ENCODE measurements around the gene STRN4. TPM values are rescaled to one million over a fixed set of nuclear protein-coding genes. Genes with fewer than 3 reads are reported as not detected.

STRN4 gene
- total RNA-seq, 1 donor from 2014 or later = 52.7 TPM

- TF ChIP-seq CTCF (IDR thresholded peaks at IDR 0.05; ENCODE audit: borderline replicate concordance) = no peak
- DNase-seq = no peak
- Histone ChIP-seq H3K9me3 (replicated peaks) (no peaks in the 10 kb centered on the region), H3K36me3 (peaks cover 40% of the 10 kb centered on the region), H3K4me1 (peaks cover 55% of the 10 kb centered on the region), H3K27ac (replicated peaks) (peak overlapping the region; percentile 90), H3K27me3 (ENCODE audit: low read depth) (no peaks in the 10 kb centered on the region), H3K4me3 (peak overlapping the region; percentile 87)
- intact Hi-C loops (cut with micrococcal nuclease) = no loop called here
Measured at GRCh38 chr19:46718157-46718933, 27.9 kb downstream of the STRN4 start.

GRCh38 chr19:46717716-46718143, 28.5 kb downstream of the STRN4 start:
- DNase-seq = no peak
- Histone ChIP-seq H3K27me3 (ENCODE audit: low read depth) (no peaks in the 10 kb centered on the region), H3K9me3 (replicated peaks) (no peaks in the 10 kb centered on the region), H3K27ac (replicated peaks) (peak overlapping the region; percentile 90), H3K4me3 (peak overlapping the region; percentile 87), H3K36me3 (peaks cover 34% of the 10 kb centered on the region), H3K4me1 (peaks cover 61% of the 10 kb centered on the region)
- intact Hi-C loops (cut with micrococcal nuclease) = no loop called here
- no peak for TF ChIP-seq CTCF (IDR thresholded peaks at IDR 0.05; ENCODE audit: borderline replicate concordance)

GRCh38 chr19:46717034-46717715, 29.1 kb downstream of the STRN4 start, which contains the start of gene PRKD2:
TSS of gene PRKD2 (minus strand) at chr19:46717114. CDS start at chr19:46716370, 744 bp downstream.
- no peaks in the 10 kb centered on the region for H3K27me3 ChIP-seq (ENCODE audit: low read depth)
- H3K27ac ChIP-seq (replicated peaks) = peak within 1 kb of the TSS; percentile 90
- intact Hi-C loops (cut with micrococcal nuclease) = no loop called here
- H3K36me3 ChIP-seq = peaks cover 28% of the 10 kb centered on the region
- DNase-seq = peak; percentile 95
- no peak for TF ChIP-seq CTCF (IDR thresholded peaks at IDR 0.05; ENCODE audit: borderline replicate concordance)
- H3K9me3 ChIP-seq (replicated peaks) = no peaks in the 10 kb centered on the region
- H3K4me1 ChIP-seq = peaks cover 64% of the 10 kb centered on the region
- peak within 1 kb of the TSS; percentile 87 for H3K4me3 ChIP-seq

- H3K4me1 ChIP-seq = peaks cover 64% of the 10 kb centered on the region
- intact Hi-C loops (cut with micrococcal nuclease) = no loop called here
Measured at GRCh38 chr19:46716672-46717033, 29.6 kb downstream of the STRN4 start.

More at GRCh38 chr19:46716672-46717033, 29.6 kb downstream of the STRN4 start:
- TF ChIP-seq CTCF (IDR thresholded peaks at IDR 0.05; ENCODE audit: borderline replicate concordance) = no peak
- Histone ChIP-seq H3K36me3 (peaks cover 23% of the 10 kb centered on the region), H3K27me3 (ENCODE audit: low read depth) (no peaks in the 10 kb centered on the region), H3K4me3 (peak overlapping the region; percentile 87), H3K9me3 (replicated peaks) (no peaks in the 10 kb centered on the region), H3K27ac (replicated peaks) (peak overlapping the region; percentile 90)
- no peak for DNase-seq
